ENCODE measurements around the gene RTN4.

The RTN4 gene

DNA sequence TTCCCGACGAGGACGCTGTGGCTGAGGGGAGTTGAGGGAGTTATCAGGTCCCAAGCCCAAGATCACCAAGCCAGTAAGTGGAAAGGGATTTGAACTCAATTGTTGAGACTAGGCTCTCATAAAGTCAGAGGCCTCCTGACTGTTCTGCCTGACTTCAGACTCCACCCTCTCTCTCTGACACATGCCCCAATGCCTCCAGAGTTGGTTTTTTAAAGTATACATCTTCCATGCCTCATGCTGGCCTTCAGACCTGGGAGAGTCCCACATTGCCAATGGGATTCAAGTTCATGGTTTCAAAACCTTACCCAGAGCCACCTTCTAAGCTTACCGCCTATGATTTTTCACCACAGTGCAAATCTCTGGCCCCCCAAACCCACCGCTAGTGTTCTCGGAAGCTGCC is 100.8 kb downstream of the RTN4 start:
- DNase-seq = no peak

DNA sequence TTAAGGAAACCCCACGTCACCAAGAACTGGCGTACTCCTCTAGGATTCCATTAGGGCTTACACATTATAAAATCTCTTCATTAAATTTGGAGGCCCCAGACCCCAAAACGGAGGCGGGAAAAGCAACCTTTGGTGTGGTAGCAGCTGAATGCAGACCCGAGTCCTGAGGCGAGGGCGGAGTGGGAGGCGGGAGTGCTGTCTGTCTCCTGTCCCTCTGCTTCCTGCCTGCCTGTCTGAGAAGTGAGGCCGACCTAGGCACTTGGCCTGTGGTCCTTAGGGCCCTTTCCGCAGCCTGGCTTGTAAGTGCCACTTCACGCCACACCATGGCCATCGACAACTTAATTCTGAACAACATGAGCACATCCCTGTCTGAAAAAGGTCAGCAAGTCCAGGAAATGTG is 102.1 kb downstream of the RTN4 start:
- no peak for DNase-seq

DNA sequence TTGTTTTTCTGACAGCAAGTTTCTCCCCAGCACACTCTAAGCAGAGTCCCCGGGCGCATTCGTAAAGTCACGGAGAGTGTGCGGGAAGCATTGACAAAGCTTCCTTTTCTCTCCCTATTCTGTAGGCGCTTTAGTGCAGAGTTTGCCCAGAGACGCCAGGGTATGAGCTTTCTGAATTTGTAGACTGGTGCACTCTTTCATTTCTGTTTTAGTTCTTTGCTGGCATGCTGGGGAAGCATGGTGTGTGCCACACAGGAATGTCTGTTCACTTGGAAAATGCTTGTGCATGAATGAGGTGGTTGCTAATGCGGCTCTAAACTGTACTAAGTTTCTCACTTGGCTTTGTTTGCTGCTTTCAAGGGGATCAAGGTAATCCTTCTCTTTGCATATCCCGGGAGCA is 102.6 kb downstream of the RTN4 start:
- DNase-seq = no peak

- DNase-seq = no peak
Observed at GRCh38 chr2:54947136-54947535, 103.1 kb downstream of the RTN4 start.

- no peak for DNase-seq
Observed at GRCh38 chr2:54946220-54946805, 103.9 kb downstream of the RTN4 start.

GRCh38 chr2:54945391-54946219 is 104.6 kb downstream of the RTN4 start:
- DNase-seq = no peak

- DNase-seq = no peak
Observed at GRCh38 chr2:54944724-54945326, 105.4 kb downstream of the RTN4 start.

- no peak for DNase-seq
Observed at GRCh38 chr2:54942373-54942772, 107.9 kb downstream of the RTN4 start.

- DNase-seq = no peak
Observed at GRCh38 chr2:54941248-54941984, 108.8 kb downstream of the RTN4 start.

- no peak for DNase-seq
Observed at GRCh38 chr2:54940723-54941122, 109.5 kb downstream of the RTN4 start.

- no peak for DNase-seq
Observed at GRCh38 chr2:54939446-54940118, 110.7 kb downstream of the RTN4 start.

DNA sequence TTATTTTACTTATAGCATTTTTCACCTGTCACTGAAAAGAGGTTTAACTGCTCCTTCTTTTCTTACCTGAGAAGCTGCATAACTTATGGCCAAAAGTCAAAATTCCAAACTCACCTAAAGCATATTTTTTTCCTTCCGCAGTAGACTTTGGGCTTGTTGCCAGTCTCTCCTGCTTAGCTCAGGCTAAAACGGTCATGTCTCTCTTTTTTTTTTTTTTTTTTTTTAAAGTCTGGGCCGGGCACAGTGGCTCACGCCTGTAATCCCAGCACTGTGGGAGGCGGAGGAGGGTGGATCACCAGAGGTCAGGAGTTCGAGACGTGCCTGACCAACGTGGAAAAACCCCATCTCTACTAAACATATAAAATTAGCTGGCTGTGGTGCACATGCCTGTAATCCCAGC is 113.5 kb downstream of the RTN4 start:
- DNase-seq = no peak

DNA sequence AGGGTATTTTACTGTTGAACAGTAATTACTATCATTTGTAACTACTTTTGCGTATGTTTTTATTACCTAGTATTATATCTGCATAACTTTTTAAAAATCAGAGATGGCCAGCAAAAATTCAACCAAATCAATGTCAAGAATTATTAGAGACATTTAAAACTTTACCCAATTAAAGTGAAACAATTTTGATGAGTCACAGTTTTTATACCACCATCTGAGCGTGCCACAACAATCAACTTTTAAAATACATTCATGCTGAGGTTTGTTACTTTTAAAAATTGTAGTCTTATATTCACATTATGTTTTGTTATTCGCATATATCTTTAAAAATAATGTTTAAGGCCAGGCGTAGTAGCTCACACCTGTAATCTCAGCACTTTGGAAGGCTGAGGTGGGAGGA is 114.9 kb downstream of the RTN4 start:
- DNase-seq = no peak

DNA sequence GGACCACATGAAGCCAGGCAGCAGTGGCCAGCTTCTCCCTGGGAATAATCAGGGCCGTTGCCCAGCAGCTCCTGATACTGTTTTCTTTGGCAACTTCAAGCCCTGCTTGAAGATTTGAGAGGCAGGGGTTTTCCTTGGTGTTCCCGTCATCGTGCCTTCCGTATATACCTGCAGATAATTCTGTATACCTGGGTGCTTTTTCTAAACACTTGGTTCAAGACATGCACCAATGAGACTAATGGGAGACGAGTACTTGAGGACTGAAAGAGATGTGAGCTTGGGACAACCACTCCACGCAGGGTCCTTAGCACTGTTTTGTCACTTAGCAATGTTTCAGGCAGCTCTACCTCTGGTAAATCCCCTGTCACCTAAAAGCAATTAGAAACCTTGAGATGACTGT is 118.8 kb downstream of the RTN4 start:
- DNase-seq = no peak

GRCh38 chr2:54928719-54929118 is 121.5 kb downstream of the RTN4 start:
- DNase-seq = no peak

DNA sequence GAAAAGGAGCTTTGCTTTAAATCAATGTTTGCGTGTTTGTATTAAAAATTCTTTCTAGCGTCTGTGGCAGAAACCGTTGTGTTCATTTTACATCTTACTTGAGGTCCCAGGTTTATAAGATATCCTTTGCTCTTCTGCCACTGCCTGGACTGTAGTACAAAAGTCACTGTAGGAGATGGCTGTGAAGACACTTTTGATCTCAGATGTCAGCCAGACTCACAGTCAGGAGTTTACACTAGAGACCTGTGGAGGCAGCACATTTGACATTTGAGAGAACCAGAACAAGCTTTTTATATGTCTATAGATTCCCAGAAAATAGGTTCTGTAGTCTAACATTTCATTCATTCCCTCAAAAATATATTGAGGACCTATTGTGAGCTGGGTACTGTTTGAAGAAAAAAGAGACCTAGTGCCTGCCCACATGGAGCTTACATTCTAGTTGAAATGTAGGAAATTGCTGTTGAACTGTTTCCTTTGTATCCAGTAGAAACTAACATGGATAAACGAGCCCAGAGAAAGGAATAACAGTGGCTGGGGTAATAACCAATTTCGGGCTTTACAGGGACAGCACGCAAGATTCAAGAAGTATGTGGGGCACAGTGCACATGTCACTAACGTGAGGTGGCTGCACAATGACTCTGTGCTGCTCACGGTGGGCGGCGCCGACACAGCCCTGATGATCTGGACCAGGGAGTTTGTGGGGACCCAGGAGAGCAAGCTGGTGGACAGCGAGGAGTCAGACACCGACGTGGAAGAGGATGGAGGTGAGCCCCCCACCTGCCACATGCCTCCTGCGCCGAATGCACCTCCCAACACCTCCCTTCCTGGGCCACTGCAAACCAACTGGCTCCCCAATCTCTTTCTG is 122.3 kb downstream of the RTN4 start:
- DNase-seq = no peak

GRCh38 chr2:54927085-54927750 is 123.0 kb downstream of the RTN4 start:
- DNase-seq = no peak

DNA sequence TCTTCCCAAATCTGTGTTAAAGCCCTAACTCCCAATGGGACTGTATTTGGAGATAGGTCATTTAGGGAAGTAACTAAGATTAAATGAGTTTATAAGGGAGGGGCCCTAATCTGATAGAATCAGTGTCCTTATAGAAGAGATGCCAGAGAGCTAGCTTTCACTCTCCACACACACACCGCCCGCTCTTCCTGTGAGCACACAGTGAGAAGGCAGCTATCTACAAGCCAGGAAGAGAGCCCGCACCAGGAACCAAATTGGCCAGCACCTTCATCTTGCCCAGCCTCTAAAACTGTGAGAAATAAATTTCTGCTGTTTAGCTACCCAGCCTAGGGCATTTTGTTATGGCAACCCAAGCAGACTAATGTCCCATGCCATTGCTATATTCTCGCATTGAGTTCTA is 125.2 kb downstream of the RTN4 start:
- no peak for DNase-seq

DNA sequence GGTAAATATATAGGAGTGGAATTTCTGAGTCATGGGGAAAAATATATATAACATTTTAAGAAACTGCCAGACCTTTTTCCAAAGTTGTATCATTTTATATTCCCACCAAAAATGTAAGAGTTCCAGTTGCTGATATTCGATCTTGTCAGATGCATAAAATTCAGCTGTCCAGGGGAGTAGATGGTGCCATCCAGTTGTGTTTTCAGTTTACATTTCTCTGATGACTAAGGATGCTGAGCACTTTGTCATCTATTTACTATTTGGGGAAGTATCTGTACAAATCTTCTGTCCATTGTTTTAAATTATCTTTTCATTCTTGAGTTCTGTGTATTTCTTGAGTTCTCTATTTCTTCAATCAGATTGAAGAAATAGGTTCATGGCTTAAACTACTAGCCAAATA is 126.1 kb downstream of the RTN4 start:
- no peak for DNase-seq

Data from NCI-H748 treated with DMSO at 0.1 percent for 48 hours (cell line).